Lower lobe of right lung (tissue), 2 donors: ENCODE results near the gene CCDC88B. TPM values are rescaled to one million over a fixed set of nuclear protein-coding genes. Genes with fewer than 3 reads are reported as not detected.

Source experiments
- ATAC-seq, 2 donors: fragments of 200-7000 bp; cut with Tn5 transposase; one replicate each; pipeline ENCODE4 v1.9.1; 2020 to 2022; ENCODE audit warnings: mild to moderate bottlenecking in 2 of 2, moderate library complexity in 2 of 2
- DNase-seq: peaks from one replicate; pipeline ENCODE4 v3.0.0-alpha.2; 2020
- H3K27ac ChIP-seq: fragments of 200-600 bp; one replicate; pipeline ENCODE4 v1.8.0; 2022
- H3K27me3 ChIP-seq: fragments of 200-600 bp; one replicate; pipeline ENCODE4 v1.8.0; 2022; ENCODE audit warnings: low read depth
- H3K36me3 ChIP-seq: fragments of 200-600 bp; one replicate; pipeline ENCODE4 v1.8.0; 2022; ENCODE audit warnings: mild to moderate bottlenecking
- H3K4me1 ChIP-seq: fragments of 200-600 bp; one replicate; pipeline ENCODE4 v1.8.0; 2022
- H3K4me3 ChIP-seq: fragments of 200-600 bp; one replicate; pipeline ENCODE4 v1.8.0; 2022; ENCODE audit warnings: mild to moderate bottlenecking
- H3K9me3 ChIP-seq: fragments of 200-600 bp; one replicate; pipeline ENCODE4 v1.8.0; 2022
- intact Hi-C: fragments of 100-400 bp; cut with DNase I; formaldehyde crosslinking; loops from one replicate; pipeline ENCODE4 v1.11.0; 2022
- total RNA-seq: library from RNA; stranded (reverse); fragmentation: NEBNext Ultra II Directional; extraction: Animal tissue kit (Norgen Biotek cat#: 25700); gene quantifications from one replicate; pipeline ENCODE4 v1.2.1, GENCODE V29; 2021
- TF ChIP-seq, protein P1 (sequence below): fragments of 200-600 bp; IDR thresholded peaks from one replicate; pipeline ENCODE4 v1.8.0; 2022; ENCODE audit warnings: antibody characterized with exemption, mild to moderate bottlenecking
- donor health status: DM: no; HTN: yes; CAD: no; lungs with severe emphysema.

CCDC88B gene
- total RNA-seq, 1 donor from 2014 or later = 40.0 TPM

DNA sequence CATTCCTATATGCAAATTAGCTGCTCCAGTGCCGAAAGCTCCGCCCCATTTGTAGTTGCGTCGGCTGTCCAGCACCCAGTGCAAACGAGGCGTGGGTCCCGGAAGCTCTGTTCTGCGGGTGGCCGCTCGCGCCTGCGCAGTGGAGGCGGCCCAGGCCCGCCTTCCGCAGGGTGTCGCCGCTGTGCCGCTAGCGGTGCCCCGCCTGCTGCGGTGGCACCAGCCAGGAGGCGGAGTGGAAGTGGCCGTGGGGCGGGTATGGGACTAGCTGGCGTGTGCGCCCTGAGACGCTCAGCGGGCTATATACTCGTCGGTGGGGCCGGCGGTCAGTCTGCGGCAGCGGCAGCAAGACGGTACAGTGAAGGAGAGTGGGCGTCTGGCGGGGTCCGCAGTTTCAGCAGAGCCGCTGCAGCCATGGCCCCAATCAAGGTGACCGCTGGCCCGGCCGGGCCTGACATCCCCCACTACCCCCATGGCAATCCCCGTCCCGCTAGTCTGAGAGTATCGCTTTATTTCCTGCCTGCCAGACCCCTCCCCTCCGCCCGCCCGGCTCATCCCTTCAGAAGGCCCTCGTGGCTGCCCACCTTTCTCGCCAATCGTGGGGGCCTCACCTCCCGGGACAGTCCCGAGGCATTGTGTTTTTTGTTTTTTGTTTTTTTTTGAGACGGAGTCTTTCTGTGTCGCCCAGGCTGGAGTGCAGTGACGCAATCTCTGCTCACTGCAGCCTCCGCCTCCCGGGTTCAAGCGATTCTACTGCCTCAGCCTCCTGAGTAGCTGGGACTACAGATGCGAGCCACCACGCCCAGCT lies 21.8 kb upstream of the CCDC88B start, which contains the start of gene PRDX5:
TSS of gene PRDX5 (plus strand) at position 161 of the 805 bp plus-strand sequence. CDS start at position 256, 95 bp downstream.
- H3K36me3 ChIP-seq = peaks cover 45% of the 10 kb centered on the region
- intact Hi-C loops = no loop called here

DNA sequence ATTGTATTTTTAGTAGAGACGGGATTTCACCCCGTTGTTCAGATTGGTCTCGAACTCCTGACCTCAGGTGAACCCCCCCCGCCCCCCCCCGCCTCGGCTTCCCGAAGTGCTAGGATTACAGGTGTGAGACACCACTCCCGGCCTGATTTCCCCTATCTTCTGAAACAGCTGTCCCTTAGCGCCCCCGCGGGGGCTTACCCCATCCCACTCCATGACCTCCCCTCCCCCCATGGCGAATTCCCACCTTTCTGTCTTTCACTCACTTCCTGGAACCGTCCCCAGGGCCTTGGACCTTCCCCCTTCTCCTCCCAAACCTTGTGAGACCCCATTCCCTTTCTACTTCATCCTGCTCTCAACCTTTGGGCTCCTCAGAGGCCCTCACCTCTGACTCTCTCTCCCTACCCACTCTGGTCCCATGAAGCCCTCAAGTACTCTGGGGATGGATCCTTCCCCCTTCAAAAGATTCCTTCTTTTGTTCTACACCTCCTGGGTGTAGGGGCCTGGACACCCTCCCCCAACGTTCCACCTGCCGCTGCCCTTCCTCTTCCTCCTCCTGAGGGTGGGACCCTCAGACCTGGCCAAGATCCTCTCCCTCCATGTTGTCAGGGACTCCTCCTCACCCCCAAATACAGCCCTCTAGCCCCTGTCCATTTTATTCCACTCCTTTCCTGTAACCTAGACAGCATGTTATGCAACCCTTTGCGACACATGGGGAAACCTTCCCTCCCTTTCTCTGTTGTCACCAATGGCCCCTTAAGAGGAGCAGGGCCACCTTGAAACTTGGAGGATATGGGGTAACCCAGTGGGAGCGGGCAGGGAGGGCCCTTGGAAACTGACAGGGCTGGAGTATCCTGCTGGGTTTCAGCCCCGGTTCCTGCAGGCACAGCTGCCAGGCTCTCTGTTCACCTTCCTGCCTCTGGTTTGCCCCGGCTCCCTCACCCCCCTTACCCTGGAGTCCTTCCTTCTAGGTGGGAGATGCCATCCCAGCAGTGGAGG lies 20.9 kb upstream of the CCDC88B start:
- H3K27me3 ChIP-seq = no peaks in the 10 kb centered on the region
- H3K4me1 ChIP-seq = peaks cover 35% of the 10 kb centered on the region
- peak; percentile 57 for DNase-seq

More for the DNA sequence above, 21.8 kb upstream of the CCDC88B start, which contains the start of gene PRDX5:
- H3K4me3 ChIP-seq = peak within 1 kb of the TSS; percentile 92
- peaks cover 31% of the 10 kb centered on the region for H3K4me1 ChIP-seq
- TF ChIP-seq, protein P1, sequence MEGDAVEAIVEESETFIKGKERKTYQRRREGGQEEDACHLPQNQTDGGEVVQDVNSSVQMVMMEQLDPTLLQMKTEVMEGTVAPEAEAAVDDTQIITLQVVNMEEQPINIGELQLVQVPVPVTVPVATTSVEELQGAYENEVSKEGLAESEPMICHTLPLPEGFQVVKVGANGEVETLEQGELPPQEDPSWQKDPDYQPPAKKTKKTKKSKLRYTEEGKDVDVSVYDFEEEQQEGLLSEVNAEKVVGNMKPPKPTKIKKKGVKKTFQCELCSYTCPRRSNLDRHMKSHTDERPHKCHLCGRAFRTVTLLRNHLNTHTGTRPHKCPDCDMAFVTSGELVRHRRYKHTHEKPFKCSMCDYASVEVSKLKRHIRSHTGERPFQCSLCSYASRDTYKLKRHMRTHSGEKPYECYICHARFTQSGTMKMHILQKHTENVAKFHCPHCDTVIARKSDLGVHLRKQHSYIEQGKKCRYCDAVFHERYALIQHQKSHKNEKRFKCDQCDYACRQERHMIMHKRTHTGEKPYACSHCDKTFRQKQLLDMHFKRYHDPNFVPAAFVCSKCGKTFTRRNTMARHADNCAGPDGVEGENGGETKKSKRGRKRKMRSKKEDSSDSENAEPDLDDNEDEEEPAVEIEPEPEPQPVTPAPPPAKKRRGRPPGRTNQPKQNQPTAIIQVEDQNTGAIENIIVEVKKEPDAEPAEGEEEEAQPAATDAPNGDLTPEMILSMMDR = peak; percentile 52
- peak within 1 kb of the TSS; percentile 100 for H3K27ac ChIP-seq
- DNase-seq = peak; percentile 98
- no peaks in the 10 kb centered on the region for H3K27me3 ChIP-seq
- no peaks in the 10 kb centered on the region for H3K9me3 ChIP-seq
- peak; percentile 91 to 94 for ATAC-seq

DNA sequence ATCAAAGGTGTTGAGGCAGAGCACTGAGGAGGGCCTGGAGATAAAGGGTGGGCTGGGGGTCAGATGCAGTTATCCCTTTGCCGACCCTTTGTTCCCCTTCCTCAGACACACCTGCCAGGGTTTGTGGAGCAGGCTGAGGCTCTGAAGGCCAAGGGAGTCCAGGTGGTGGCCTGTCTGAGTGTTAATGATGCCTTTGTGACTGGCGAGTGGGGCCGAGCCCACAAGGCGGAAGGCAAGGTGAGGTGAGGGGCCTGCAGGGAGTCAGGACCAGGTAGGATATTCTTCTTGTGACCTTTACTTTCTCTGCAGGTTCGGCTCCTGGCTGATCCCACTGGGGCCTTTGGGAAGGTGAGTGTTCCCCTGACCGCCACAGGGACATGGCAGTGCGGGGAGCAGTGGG lies 19.4 kb upstream of the CCDC88B start:
- Histone ChIP-seq H3K27me3 (no peaks in the 10 kb centered on the region), H3K4me1 (peaks cover 35% of the 10 kb centered on the region), H3K36me3 (peaks cover 28% of the 10 kb centered on the region), H3K9me3 (no peaks in the 10 kb centered on the region), H3K27ac (peak overlapping the region; percentile 53), H3K4me3 (no peak overlapping the region)
- TF ChIP-seq, protein P1 = no peak
- intact Hi-C loops = no loop called here
- ATAC-seq (no peak), DNase-seq (no peak)

More for the DNA sequence above, 20.9 kb upstream of the CCDC88B start:
- Histone ChIP-seq H3K9me3 (no peaks in the 10 kb centered on the region), H3K4me3 (peak overlapping the region; percentile 92), H3K27ac (peak overlapping the region; percentile 100), H3K36me3 (peaks cover 43% of the 10 kb centered on the region)
- TF ChIP-seq, protein P1 = no peak
- no peak for ATAC-seq
- intact Hi-C loops = no loop called here

DNA sequence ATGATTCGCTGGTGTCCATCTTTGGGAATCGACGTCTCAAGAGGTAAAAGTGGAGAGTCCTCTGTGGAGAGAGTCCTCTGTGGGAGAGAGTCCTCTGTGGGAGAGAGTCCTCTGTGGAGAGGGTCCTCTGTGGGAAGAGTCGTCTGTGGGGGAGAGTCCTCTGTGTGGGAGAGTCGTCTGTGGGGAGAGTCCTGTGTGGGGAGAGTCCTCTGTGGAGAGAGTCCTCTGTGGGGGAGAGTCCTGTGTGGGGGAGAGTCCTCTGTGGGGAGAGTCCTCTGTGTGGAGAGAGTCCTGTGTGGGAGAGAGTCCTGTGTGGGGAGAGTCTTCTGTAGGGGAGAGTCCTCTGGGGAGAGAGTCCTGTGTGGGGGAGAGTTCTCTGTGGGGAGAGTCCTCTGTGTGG lies 19.0 kb upstream of the CCDC88B start:
- ATAC-seq (no peak), DNase-seq (no peak)
- Histone ChIP-seq H3K27me3 (no peaks in the 10 kb centered on the region), H3K36me3 (peaks cover 23% of the 10 kb centered on the region), H3K27ac (peak overlapping the region; percentile 77), H3K9me3 (no peaks in the 10 kb centered on the region), H3K4me1 (peaks cover 34% of the 10 kb centered on the region), H3K4me3 (no peak overlapping the region)
- intact Hi-C loops = no loop called here
- TF ChIP-seq, protein P1 = no peak

DNA sequence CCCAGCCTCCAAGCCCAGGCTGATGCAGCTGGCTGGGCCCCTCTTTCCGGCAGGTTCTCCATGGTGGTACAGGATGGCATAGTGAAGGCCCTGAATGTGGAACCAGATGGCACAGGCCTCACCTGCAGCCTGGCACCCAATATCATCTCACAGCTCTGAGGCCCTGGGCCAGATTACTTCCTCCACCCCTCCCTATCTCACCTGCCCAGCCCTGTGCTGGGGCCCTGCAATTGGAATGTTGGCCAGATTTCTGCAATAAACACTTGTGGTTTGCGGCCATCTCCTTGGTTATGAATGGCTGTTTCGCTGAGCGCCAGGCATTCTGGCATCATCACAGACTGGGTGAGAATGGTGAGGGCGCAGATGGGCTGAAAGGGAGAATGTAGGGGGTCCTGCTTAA lies 18.5 kb upstream of the CCDC88B start:
- peak; percentile 27 to 49 for ATAC-seq
- H3K27ac ChIP-seq = peak overlapping the region; percentile 77
- H3K4me1 ChIP-seq = peaks cover 29% of the 10 kb centered on the region

More for the DNA sequence above, 18.5 kb upstream of the CCDC88B start:
- TF ChIP-seq, protein P1 = no peak
- peak; percentile 77 for DNase-seq
- Histone ChIP-seq H3K9me3 (no peaks in the 10 kb centered on the region), H3K27me3 (no peaks in the 10 kb centered on the region), H3K36me3 (peaks cover 18% of the 10 kb centered on the region), H3K4me3 (no peak overlapping the region)
- intact Hi-C loops = no loop called here
